ENCODE results near the gene DNAL1. TPM values are rescaled to one million over a fixed set of nuclear protein-coding genes. Genes with fewer than 3 reads are reported as not detected.

The DNAL1 gene
- total RNA-seq, 1 experiment from 2014 or later, result 14.3 TPM

DNA sequence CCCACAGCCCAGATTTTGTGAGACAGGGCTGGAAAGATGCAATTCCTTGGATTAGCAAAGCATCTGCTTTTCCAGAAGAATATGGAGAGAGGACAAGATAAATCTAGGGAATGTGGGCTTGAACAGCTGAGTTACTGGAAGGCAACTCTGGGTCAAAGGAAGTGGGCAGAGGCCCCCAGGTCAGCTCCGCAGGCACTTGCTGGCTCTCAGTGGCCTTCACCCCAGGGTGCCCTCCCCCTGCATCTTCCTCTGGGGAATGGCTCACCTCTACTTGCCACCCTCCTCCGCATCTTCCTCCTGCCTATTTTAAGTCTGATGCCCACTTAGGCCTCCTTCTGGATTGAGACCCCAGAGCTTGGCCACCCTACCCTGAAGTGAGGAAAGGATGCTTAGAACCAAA, 79.9 kb downstream of the DNAL1 start:
- no peak overlapping the region for H3K4me3 Mint-ChIP-seq
- no peak for TF ChIP-seq GRHL2 (CRISPR knock-in tag; IDR thresholded peaks at IDR 0.05; ENCODE audit: insufficient replicate concordance, severe bottlenecking)
- TF ChIP-seq, protein P1, sequence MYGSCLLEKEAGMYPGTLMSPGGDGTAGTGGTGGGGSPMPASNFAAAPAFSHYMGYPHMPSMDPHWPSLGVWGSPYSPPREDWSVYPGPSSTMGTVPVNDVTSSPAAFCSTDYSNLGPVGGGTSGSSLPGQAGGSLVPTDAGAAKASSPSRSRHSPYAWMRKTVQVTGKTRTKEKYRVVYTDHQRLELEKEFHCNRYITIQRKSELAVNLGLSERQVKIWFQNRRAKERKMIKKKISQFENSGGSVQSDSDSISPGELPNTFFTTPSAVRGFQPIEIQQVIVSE (CRISPR knock-in tag; IDR thresholded peaks at IDR 0.05; ENCODE audit: borderline replicate concordance), result no peak
- TF ChIP-seq ATF1 (CRISPR knock-in tag; IDR thresholded peaks at IDR 0.05), result no peak
- TF ChIP-seq CREB1 (CRISPR knock-in tag; IDR thresholded peaks at IDR 0.05), result no peak
- no peak for TF ChIP-seq KAT7 (CRISPR knock-in tag; IDR thresholded peaks at IDR 0.05; ENCODE audit: borderline replicate concordance)
- TF ChIP-seq CREM (CRISPR knock-in tag; IDR thresholded peaks at IDR 0.05), result no peak
- TF ChIP-seq, protein P2, sequence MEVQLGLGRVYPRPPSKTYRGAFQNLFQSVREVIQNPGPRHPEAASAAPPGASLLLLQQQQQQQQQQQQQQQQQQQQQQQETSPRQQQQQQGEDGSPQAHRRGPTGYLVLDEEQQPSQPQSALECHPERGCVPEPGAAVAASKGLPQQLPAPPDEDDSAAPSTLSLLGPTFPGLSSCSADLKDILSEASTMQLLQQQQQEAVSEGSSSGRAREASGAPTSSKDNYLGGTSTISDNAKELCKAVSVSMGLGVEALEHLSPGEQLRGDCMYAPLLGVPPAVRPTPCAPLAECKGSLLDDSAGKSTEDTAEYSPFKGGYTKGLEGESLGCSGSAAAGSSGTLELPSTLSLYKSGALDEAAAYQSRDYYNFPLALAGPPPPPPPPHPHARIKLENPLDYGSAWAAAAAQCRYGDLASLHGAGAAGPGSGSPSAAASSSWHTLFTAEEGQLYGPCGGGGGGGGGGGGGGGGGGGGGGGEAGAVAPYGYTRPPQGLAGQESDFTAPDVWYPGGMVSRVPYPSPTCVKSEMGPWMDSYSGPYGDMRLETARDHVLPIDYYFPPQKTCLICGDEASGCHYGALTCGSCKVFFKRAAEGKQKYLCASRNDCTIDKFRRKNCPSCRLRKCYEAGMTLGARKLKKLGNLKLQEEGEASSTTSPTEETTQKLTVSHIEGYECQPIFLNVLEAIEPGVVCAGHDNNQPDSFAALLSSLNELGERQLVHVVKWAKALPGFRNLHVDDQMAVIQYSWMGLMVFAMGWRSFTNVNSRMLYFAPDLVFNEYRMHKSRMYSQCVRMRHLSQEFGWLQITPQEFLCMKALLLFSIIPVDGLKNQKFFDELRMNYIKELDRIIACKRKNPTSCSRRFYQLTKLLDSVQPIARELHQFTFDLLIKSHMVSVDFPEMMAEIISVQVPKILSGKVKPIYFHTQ (CRISPR knock-in tag; IDR thresholded peaks at IDR 0.05), result no peak
- TF ChIP-seq TEAD1 (CRISPR knock-in tag; IDR thresholded peaks at IDR 0.05), result no peak
- no peaks in the 10 kb centered on the region for H3K27me3 Mint-ChIP-seq (ENCODE audit: low read depth)
- peaks cover 46% of the 10 kb centered on the region for H3K4me1 Mint-ChIP-seq
- H3K9me3 Mint-ChIP-seq, result no peaks in the 10 kb centered on the region
- peak overlapping the region; percentile 72 for H3K27ac Mint-ChIP-seq
- ATAC-seq, result no peak
- ChIA-PET CTCF (interaction anchor here (0.8 to 2.3 kb wide), 5 partner anchors 17 to 101 kb away, joined by 3 to 14 read pairs (median 3); no protein-coding TSS in a partner anchor), POLR2A (interaction anchor here (0.6 kb wide), 1 partner anchor 51 kb away, joined by 5 read pairs; no protein-coding TSS in a partner anchor)
- no peak for DNase-seq (ENCODE audit: low spot score)
- peaks cover 14% of the 10 kb centered on the region for H3K36me3 Mint-ChIP-seq

DNA sequence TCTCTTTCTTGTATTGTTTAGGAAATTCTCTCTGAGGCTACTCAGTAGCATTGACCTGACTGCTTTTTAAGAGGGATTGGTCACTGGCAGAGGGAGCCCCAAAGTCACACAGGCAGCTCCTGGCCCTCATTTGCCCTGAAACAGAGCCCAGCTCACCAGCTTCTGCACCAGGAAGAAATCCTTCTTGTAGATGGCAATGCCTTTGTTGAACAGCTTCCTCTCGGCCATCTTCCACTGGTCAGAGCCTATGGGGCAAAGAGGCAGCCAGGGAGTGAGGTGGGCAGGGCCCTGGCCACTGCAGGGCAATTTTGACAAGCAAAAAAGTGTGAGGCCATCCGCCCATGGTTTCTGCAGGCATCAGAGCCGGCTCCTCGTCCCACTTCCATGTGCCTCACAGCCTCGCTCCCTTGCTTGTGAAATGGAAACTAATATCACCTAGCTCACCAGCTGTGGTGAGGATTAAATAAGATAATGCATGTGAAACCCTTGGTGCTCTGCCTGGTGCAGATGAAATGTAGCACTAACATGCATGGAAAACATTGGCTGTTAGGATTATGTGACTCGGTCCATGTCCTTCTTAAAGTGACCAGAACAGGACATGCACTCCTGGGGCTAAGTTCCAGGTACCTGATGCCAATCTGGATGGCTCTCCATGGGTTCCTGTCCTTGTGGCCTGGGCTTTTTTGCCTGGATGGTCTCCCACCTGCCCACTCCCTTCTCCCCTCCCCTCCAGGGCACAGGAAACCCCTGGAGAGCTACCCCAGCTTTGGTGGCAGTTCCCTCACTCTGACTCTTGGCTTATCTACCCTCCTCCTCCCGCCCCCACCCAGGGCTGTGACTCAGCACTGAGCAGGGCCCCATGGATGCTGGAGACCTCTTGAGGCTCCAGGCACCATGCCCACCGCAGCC, 80.6 kb downstream of the DNAL1 start:
- Mint-ChIP-seq H3K27me3 (ENCODE audit: low read depth) (no peaks in the 10 kb centered on the region), H3K36me3 (peaks cover 14% of the 10 kb centered on the region), H3K9me3 (no peaks in the 10 kb centered on the region), H3K4me1 (peaks cover 44% of the 10 kb centered on the region), H3K4me3 (no peak overlapping the region), H3K27ac (peak overlapping the region; percentile 72; the same call in 1 of the 2 replicates)
- ChIA-PET CTCF (interaction anchor here (5.4 to 5.6 kb wide), 2 partner anchors 17 to 33 kb away, joined by 74 to 128 read pairs; a partner anchor contains a TSS), POLR2A (interaction anchor here (0.6 kb wide), 1 partner anchor 51 kb away, joined by 5 read pairs; no protein-coding TSS in a partner anchor)
- ATAC-seq (no peak), DNase-seq (ENCODE audit: low spot score) (no peak)
- TF ChIP-seq JAZF1 (CRISPR knock-in tag; IDR thresholded peaks at IDR 0.05) (no peak), ZNF138 (CRISPR knock-in tag; conservative IDR thresholded peaks at IDR 0.05) (no peak)
- TF ChIP-seq, protein P3, sequence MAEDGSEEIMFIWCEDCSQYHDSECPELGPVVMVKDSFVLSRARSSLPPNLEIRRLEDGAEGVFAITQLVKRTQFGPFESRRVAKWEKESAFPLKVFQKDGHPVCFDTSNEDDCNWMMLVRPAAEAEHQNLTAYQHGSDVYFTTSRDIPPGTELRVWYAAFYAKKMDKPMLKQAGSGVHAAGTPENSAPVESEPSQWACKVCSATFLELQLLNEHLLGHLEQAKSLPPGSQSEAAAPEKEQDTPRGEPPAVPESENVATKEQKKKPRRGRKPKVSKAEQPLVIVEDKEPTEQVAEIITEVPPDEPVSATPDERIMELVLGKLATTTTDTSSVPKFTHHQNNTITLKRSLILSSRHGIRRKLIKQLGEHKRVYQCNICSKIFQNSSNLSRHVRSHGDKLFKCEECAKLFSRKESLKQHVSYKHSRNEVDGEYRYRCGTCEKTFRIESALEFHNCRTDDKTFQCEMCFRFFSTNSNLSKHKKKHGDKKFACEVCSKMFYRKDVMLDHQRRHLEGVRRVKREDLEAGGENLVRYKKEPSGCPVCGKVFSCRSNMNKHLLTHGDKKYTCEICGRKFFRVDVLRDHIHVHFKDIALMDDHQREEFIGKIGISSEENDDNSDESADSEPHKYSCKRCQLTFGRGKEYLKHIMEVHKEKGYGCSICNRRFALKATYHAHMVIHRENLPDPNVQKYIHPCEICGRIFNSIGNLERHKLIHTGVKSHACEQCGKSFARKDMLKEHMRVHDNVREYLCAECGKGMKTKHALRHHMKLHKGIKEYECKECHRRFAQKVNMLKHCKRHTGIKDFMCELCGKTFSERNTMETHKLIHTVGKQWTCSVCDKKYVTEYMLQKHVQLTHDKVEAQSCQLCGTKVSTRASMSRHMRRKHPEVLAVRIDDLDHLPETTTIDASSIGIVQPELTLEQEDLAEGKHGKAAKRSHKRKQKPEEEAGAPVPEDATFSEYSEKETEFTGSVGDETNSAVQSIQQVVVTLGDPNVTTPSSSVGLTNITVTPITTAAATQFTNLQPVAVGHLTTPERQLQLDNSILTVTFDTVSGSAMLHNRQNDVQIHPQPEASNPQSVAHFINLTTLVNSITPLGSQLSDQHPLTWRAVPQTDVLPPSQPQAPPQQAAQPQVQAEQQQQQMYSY (CRISPR knock-in tag; IDR thresholded peaks at IDR 0.05), result no peak
- TF ChIP-seq, protein P4, sequence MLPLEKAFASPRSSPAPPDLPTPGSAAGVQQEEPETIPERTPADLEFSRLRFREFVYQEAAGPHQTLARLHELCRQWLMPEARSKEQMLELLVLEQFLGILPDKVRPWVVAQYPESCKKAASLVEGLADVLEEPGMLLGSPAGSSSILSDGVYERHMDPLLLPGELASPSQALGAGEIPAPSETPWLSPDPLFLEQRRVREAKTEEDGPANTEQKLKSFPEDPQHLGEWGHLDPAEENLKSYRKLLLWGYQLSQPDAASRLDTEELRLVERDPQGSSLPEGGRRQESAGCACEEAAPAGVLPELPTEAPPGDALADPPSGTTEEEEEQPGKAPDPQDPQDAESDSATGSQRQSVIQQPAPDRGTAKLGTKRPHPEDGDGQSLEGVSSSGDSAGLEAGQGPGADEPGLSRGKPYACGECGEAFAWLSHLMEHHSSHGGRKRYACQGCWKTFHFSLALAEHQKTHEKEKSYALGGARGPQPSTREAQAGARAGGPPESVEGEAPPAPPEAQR (CRISPR knock-in tag; IDR thresholded peaks at IDR 0.05), result no peak
- TF ChIP-seq, protein P5, sequence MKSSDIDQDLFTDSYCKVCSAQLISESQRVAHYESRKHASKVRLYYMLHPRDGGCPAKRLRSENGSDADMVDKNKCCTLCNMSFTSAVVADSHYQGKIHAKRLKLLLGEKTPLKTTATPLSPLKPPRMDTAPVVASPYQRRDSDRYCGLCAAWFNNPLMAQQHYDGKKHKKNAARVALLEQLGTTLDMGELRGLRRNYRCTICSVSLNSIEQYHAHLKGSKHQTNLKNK (CRISPR knock-in tag; IDR thresholded peaks at IDR 0.05), result no peak
- TF ChIP-seq, protein P6, sequence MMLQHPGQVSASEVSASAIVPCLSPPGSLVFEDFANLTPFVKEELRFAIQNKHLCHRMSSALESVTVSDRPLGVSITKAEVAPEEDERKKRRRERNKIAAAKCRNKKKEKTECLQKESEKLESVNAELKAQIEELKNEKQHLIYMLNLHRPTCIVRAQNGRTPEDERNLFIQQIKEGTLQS (CRISPR knock-in tag; conservative IDR thresholded peaks at IDR 0.05), result no peak
